AG09309 (cell line): ENCODE data around the gene ZNF792.
"Not testable (repeated sequence)": the region's sequence is repeated elsewhere in the genome, so short reads cannot be mapped to it uniquely, and the experiment has no call there.

ENCODE experiments used
- DNase-seq: peaks from one replicate; pipeline ENCODE4 v3.0.0-alpha.2; 2010; ENCODE audit warnings: low read depth
- H3K4me3 ChIP-seq: 2 replicates; pipeline ENCODE4 v1.5.1; 2011; ENCODE audit warnings: mild to moderate bottlenecking, low read depth, low read length, moderate library complexity; ENCODE audit not compliant: control insufficient read depth
- CTCF ChIP-seq: IDR thresholded peaks from 2 replicates; pipeline ENCODE4 v1.5.1; 2011; ENCODE audit warnings: mild to moderate bottlenecking, low read depth, low read length, inconsistent platforms; ENCODE audit not compliant: insufficient read depth, control insufficient read depth; ENCODE audit errors: missing control alignments

The ZNF792 gene

GRCh38 chr19:34995551-34995950 lies 31.5 kb upstream of the ZNF792 start:
- no peak overlapping the region for H3K4me3 ChIP-seq
- no peak for TF ChIP-seq CTCF
- no peak for DNase-seq

- no peak for TF ChIP-seq CTCF
- no peak overlapping the region for H3K4me3 ChIP-seq
- DNase-seq = no peak
Measured at GRCh38 chr19:34994643-34995541, 30.9 kb upstream of the ZNF792 start.

GRCh38 chr19:34994286-34994642 lies 30.2 kb upstream of the ZNF792 start:
- no peak for TF ChIP-seq CTCF

GRCh38 chr19:34992582-34992981 lies 28.6 kb upstream of the ZNF792 start:
- not testable (repeated sequence) for H3K4me3 ChIP-seq, DNase-seq

More at GRCh38 chr19:34994286-34994642, 30.2 kb upstream of the ZNF792 start:
- no peak for DNase-seq
- no peak overlapping the region for H3K4me3 ChIP-seq

- no peak for TF ChIP-seq CTCF
Measured at GRCh38 chr19:34991542-34992333, 27.7 kb upstream of the ZNF792 start.

GRCh38 chr19:34990578-34991192 lies 26.7 kb upstream of the ZNF792 start:
- no peak overlapping the region for H3K4me3 ChIP-seq
- no peak for TF ChIP-seq CTCF
- DNase-seq = no peak

More at GRCh38 chr19:34991542-34992333, 27.7 kb upstream of the ZNF792 start:
- DNase-seq = no peak
- no peak overlapping the region for H3K4me3 ChIP-seq
